Endodermal cell (in vitro differentiated cells): ENCODE results near the gene NAALADL2. TPM values are rescaled to one million over a fixed set of nuclear protein-coding genes. Genes with fewer than 3 reads are reported as not detected.

Experiments
- DNase-seq: peaks from one replicate; pipeline ENCODE4 v3.0.0-alpha.2; 2017
- H3K27ac ChIP-seq: 2 replicates; pipeline ENCODE4 v1.5.1; 2013; ENCODE audit warnings: mild to moderate bottlenecking, low read depth, low read length, moderate library complexity
- H3K27me3 ChIP-seq: 2 replicates; pipeline ENCODE4 v1.6.1; 2013; ENCODE audit warnings: mild to moderate bottlenecking, low read length, moderate library complexity; ENCODE audit not compliant: insufficient read depth, control insufficient read depth, poor library complexity, severe bottlenecking
- H3K36me3 ChIP-seq: 2 replicates; pipeline ENCODE4 v1.7.0; 2013; ENCODE audit warnings: mild to moderate bottlenecking, low read length, moderate library complexity; ENCODE audit not compliant: control insufficient read depth, insufficient read depth
- H3K4me1 ChIP-seq: one replicate; pipeline ENCODE4 v1.7.0; 2013; ENCODE audit warnings: low read length; ENCODE audit not compliant: control insufficient read depth, insufficient read depth
- H3K4me3 ChIP-seq: 2 replicates; pipeline ENCODE4 v1.5.1; 2013; ENCODE audit warnings: mild to moderate bottlenecking, low read length, moderate library complexity
- H3K9ac ChIP-seq: 2 replicates; pipeline ENCODE4 v1.6.1; 2013; ENCODE audit warnings: mild to moderate bottlenecking, low read length, moderate library complexity; ENCODE audit not compliant: poor library complexity, severe bottlenecking; ENCODE audit errors: extremely low read depth
- H3K9me3 ChIP-seq: 2 replicates; pipeline ENCODE4 v1.6.1; 2013; ENCODE audit warnings: mild to moderate bottlenecking, low read length, moderate library complexity; ENCODE audit not compliant: control insufficient read depth
- H3K27ac Mint-ChIP-seq: 2 replicates; pipeline ENCODE4 v1.8.0; 2020; ENCODE audit warnings: mixed read lengths
- H3K27me3 Mint-ChIP-seq: 2 replicates; pipeline ENCODE4 v1.8.0; 2021; ENCODE audit warnings: mild to moderate bottlenecking, mixed read lengths; ENCODE audit not compliant: insufficient read depth
- H3K36me3 Mint-ChIP-seq: 2 replicates; pipeline ENCODE4 v1.8.0; 2020; ENCODE audit warnings: low read depth, mixed read lengths
- H3K4me1 Mint-ChIP-seq: 2 replicates; pipeline ENCODE4 v1.8.0; 2020; ENCODE audit warnings: mixed read lengths
- H3K4me3 Mint-ChIP-seq: 2 replicates; pipeline ENCODE4 v1.8.0; 2020; ENCODE audit warnings: mild to moderate bottlenecking, moderate library complexity, mixed read lengths
- H3K9me3 Mint-ChIP-seq: 2 replicates; pipeline ENCODE4 v1.8.0; 2020; ENCODE audit warnings: mild to moderate bottlenecking, mixed read lengths
- WGBS, 2 experiments: methylation state at CpG; one replicate each; pipeline versions ENCODE4 v1.1.5 to v1.1.7; 2013; ENCODE audit warnings: missing lambda C conversion rate in 2 of 2, mixed read lengths in 1 of 2; ENCODE audit not compliant: insufficient coverage in 1 of 2, insufficient read length in 1 of 2; 5-methylcytosine and 5-hydroxymethylcytosine counted together
- total RNA-seq, 2 donors: library from RNA; stranded (reverse); fragmentation: NEBNext Ultra II Directional in 1 of 2; extraction: Animal tissue kit (Norgen Biotek cat#: 25700) in 1 of 2; gene quantifications; 2 replicates in 1 of 2; 3 replicates in 1 of 2; pipeline ENCODE4 v1.2.1, GENCODE V29; 2021
- TF ChIP-seq, protein P1 (sequence below): fragments of 200-600 bp; sonication (generic); conservative IDR thresholded peaks from 2 replicates; pipeline ENCODE4 v1.5.0; 2021; ENCODE audit warnings: antibody characterized with exemption, mild to moderate bottlenecking

Gene NAALADL2
- total RNA-seq, 2 donors from 2014 or later = 1.6 to 1.8 TPM

DNA sequence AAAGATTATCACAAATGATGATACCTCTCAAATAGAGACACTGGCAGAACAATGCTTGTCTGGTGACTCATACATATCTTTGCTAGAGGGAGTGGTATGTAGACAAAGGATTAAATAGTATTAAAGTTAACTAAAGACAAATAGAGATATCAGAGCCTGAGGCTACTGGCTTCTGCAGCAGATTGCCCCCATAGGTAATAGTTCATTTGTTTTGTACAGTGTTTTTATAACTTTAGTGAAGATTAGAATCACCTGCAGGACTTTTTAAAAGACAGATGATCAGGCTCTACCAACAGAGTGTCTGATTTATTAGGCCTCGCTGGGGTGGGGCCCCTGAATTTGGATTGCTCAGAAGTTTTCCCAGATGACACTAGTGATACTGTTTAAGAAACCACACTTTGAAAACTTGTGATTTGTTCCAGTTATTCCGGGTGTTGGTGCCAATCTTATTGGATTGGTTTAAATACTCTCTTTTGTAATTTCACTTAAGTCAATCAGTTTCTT lies 96.4 kb downstream of the NAALADL2 start:
- H3K36me3 ChIP-seq = no peaks in the 10 kb centered on the region
- H3K9me3 ChIP-seq = no peaks in the 10 kb centered on the region
- Mint-ChIP-seq H3K27ac (peak overlapping the region; percentile 73), H3K4me3 (no peak overlapping the region), H3K4me1 (peaks cover 47% of the 10 kb centered on the region), H3K27me3 (peaks cover 5% of the 10 kb centered on the region), H3K36me3 (no peaks in the 10 kb centered on the region), H3K9me3 (no peaks in the 10 kb centered on the region)
- H3K9ac ChIP-seq = no peak overlapping the region
- peak overlapping the region; percentile 0 for H3K4me3 ChIP-seq
- DNase-seq = no peak
- H3K27me3 ChIP-seq = peaks cover 14% of the 10 kb centered on the region
- TF ChIP-seq, protein P1, sequence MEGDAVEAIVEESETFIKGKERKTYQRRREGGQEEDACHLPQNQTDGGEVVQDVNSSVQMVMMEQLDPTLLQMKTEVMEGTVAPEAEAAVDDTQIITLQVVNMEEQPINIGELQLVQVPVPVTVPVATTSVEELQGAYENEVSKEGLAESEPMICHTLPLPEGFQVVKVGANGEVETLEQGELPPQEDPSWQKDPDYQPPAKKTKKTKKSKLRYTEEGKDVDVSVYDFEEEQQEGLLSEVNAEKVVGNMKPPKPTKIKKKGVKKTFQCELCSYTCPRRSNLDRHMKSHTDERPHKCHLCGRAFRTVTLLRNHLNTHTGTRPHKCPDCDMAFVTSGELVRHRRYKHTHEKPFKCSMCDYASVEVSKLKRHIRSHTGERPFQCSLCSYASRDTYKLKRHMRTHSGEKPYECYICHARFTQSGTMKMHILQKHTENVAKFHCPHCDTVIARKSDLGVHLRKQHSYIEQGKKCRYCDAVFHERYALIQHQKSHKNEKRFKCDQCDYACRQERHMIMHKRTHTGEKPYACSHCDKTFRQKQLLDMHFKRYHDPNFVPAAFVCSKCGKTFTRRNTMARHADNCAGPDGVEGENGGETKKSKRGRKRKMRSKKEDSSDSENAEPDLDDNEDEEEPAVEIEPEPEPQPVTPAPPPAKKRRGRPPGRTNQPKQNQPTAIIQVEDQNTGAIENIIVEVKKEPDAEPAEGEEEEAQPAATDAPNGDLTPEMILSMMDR = no peak
- peaks cover 17% of the 10 kb centered on the region for H3K4me1 ChIP-seq
- 60 to 81% methylated on average over 1 to 2 of the region's 2 CpGs for WGBS, 2 experiments
- H3K27ac ChIP-seq = no peak overlapping the region

DNA sequence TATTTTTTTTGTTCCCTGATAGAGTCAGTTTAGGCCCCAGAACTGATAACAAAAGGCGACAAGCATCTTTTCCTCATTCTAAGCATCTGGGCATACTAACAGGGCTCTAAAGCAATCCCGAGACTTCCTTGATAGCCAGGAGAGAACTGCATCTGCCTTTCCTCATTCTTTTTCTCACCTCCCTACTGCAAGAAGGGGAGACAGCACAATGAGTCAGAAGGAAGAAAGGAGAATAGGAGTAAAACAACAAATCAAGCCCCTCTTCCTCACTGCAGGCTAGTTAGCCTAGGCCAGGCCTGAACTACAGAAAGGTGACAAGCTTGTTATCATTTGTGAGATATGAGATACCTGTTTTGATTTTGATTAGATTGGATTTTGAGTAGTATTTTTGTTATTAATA lies 97.9 kb downstream of the NAALADL2 start:
- H3K27ac Mint-ChIP-seq = peak overlapping the region; percentile 32
- peaks cover 47% of the 10 kb centered on the region for H3K4me1 Mint-ChIP-seq

DNA sequence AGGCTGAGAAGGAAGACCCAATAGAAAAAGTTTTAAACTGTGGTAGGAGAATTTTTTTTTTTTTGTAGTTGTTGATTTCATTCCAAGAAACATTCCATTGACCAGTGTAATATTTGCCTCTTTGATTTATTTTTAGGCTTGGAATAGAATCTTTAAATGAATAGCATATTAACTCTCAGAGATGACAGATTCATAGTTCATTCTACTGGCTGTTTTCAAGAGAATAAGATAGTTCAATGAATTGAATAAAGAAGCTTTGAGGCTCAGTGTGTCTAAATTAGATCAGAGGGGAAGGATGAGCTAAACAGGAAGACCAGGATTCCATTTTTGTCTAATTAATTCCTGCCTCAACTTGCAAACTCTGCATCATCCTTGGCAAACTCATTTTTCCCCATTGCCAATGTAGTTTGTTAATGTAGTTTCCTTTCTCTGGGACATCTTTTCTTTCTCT lies 98.4 kb downstream of the NAALADL2 start:
- H3K9ac ChIP-seq = no peak overlapping the region
- no peak overlapping the region for H3K27ac Mint-ChIP-seq
- H3K9me3 Mint-ChIP-seq = no peaks in the 10 kb centered on the region
- H3K4me3 ChIP-seq = no peak overlapping the region
- H3K9me3 ChIP-seq = peaks cover 7% of the 10 kb centered on the region
- H3K4me1 ChIP-seq = peaks cover 17% of the 10 kb centered on the region
- H3K27me3 ChIP-seq = peaks cover 14% of the 10 kb centered on the region
- H3K27ac ChIP-seq = no peak overlapping the region
- H3K27me3 Mint-ChIP-seq = peaks cover 5% of the 10 kb centered on the region
- H3K4me1 Mint-ChIP-seq = peaks cover 47% of the 10 kb centered on the region
- H3K36me3 Mint-ChIP-seq = no peaks in the 10 kb centered on the region
- TF ChIP-seq, protein P1 = no peak
- DNase-seq = no peak
- H3K4me3 Mint-ChIP-seq = no peak overlapping the region
- H3K36me3 ChIP-seq = no peaks in the 10 kb centered on the region

More for the DNA sequence above, 97.9 kb downstream of the NAALADL2 start:
- no peak overlapping the region for H3K4me3 ChIP-seq
- H3K9ac ChIP-seq = no peak overlapping the region
- DNase-seq = peak; percentile 42
- no peaks in the 10 kb centered on the region for H3K9me3 Mint-ChIP-seq
- H3K27me3 Mint-ChIP-seq = peaks cover 5% of the 10 kb centered on the region
- no peaks in the 10 kb centered on the region for H3K36me3 Mint-ChIP-seq
- TF ChIP-seq, protein P1 = no peak
- H3K4me1 ChIP-seq = peaks cover 17% of the 10 kb centered on the region
- 61% methylated on average over 2 of the region's 2 CpGs; no CpG with 5 or more reads in 1 of the 2 experiments for WGBS, 2 experiments
- H3K36me3 ChIP-seq = no peaks in the 10 kb centered on the region
- H3K27ac ChIP-seq = no peak overlapping the region
- peaks cover 14% of the 10 kb centered on the region for H3K27me3 ChIP-seq
- peaks cover 7% of the 10 kb centered on the region for H3K9me3 ChIP-seq
- no peak overlapping the region for H3K4me3 Mint-ChIP-seq
